SK-N-MC (cell line): ENCODE results near the gene NLRP9.

ENCODE experiments used
- EZH2 ChIP-seq: fragments of 200-600 bp; sonication (generic); IDR thresholded peaks from one replicate; pipeline ENCODE4 v1.6.1; 2017; ENCODE audit warnings: antibody characterized with exemption
- POLR2AphosphoS5 ChIP-seq: IDR thresholded peaks from 2 replicates; pipeline ENCODE4 v1.6.1; 2012; ENCODE audit warnings: mild to moderate bottlenecking, low read depth, low read length, borderline replicate concordance

DNA sequence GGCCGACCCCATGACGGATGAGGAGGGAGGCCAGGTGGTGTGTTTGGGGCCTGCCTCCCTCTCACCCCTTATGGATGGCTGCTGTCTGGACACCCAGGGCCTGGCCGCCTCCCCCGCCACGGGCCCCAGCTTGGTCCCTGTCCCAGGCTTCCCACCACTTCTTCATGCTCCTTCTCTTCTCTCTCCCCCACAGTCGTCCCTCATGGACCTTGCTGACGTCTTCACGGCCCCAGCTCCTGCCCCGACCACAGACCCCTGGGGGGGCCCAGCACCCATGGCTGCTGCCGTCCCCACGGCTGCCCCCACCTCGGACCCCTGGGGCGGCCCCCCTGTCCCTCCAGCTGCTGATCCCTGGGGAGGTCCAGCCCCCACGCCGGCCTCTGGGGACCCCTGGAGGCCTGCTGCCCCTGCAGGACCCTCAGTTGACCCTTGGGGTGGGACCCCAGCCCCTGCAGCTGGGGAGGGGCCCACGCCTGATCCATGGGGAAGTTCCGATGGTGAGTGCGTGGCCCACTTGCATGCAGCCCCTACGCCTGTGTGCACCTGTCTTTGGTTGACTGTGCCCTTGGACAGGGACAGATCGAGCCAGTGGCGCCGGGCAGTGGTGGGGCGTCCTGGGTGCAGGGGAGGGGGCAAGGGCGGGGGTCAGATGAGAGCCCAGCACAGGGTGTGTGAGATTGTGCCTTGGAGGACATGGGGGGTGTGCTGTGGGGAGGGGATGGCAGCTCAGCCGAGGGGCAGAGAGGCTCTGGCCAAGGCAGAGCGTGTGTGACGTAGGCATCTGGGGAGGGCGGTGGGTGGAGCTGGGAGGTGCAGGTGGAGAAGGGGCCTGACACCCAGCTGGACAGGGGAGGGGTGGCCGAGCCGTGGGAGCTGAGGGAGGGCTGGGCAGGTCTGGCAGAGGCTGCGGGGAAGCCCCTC is 46.4 kb downstream of the NLRP9 start:
- TF ChIP-seq POLR2AphosphoS5 (no peak), EZH2 (no peak)
